WTC11 (cell line): ENCODE data around the gene TMIGD1. TPM values are rescaled to one million over a fixed set of nuclear protein-coding genes. Genes with fewer than 3 reads are reported as not detected.
"Not testable (repeated sequence)": the region's sequence is repeated elsewhere in the genome, so short reads cannot be mapped to it uniquely, and the experiment has no call there.

Source experiments
- ATAC-seq: fragments of 200-7000 bp; cut with Tn5 transposase; 2 replicates; pipeline ENCODE4 v1.10.0; 2021; ENCODE audit warnings: mild to moderate bottlenecking, moderate library complexity
- CTCF ChIA-PET: fragments of 300-600 bp; sonication (Branson Sonifier 250); formaldehyde crosslinking; loops from one replicate; lab custom pipeline; 2021; ENCODE audit warnings: antibody characterized with exemption; lab: Charles Lee
- POLR2A ChIA-PET: fragments of 350-600 bp; sonication (Branson Sonifier 250); formaldehyde crosslinking; loops from one replicate; lab custom pipeline; 2021; ENCODE audit warnings: antibody characterized with exemption; lab: Charles Lee
- DNase-seq: peaks from one replicate; pipeline ENCODE4 v3.0.0; 2021; ENCODE audit warnings: low spot score
- H3K27ac Mint-ChIP-seq: 2 replicates; pipeline ENCODE4 v1.8.0; 2021; ENCODE audit warnings: mixed read lengths
- H3K27me3 Mint-ChIP-seq: 2 replicates; pipeline ENCODE4 v1.8.0; 2021; ENCODE audit warnings: low read depth, mild to moderate bottlenecking, moderate library complexity, mixed read lengths
- H3K36me3 Mint-ChIP-seq: 2 replicates; pipeline ENCODE4 v1.8.0; 2021; ENCODE audit warnings: mixed read lengths
- H3K4me1 Mint-ChIP-seq: 2 replicates; pipeline ENCODE4 v1.8.0; 2022; ENCODE audit warnings: mixed read lengths
- H3K4me3 Mint-ChIP-seq: 2 replicates; pipeline ENCODE4 v1.8.0; 2021; ENCODE audit warnings: mild to moderate bottlenecking, moderate library complexity, mixed read lengths
- H3K9me3 Mint-ChIP-seq: 2 replicates; pipeline ENCODE4 v1.8.0; 2021; ENCODE audit warnings: mixed read lengths
- ARID4B ChIP-seq: sonication (generic); formaldehyde crosslinking; IDR thresholded peaks from 2 replicates; pipeline ENCODE4 v1.8.0; 2023; ENCODE audit warnings: missing genetic modification reagents, mild to moderate bottlenecking, borderline replicate concordance
- GRHL2 ChIP-seq: fragments of 250-450 bp; sonication (Bioruptor Pico); IDR thresholded peaks from 2 replicates; pipeline ENCODE4 v1.8.0; 2022; ENCODE audit warnings: mild to moderate bottlenecking, moderate library complexity; ENCODE audit not compliant: insufficient replicate concordance, severe bottlenecking
- IRF1 ChIP-seq: sonication (generic); formaldehyde crosslinking; IDR thresholded peaks from 2 replicates; pipeline ENCODE4 v1.8.0; 2023; ENCODE audit warnings: missing genetic modification reagents
- JAZF1 ChIP-seq: fragments of 250-450 bp; sonication (Bioruptor Pico); IDR thresholded peaks from 2 replicates; pipeline ENCODE4 v1.9.0; 2021; ENCODE audit warnings: moderate library complexity, mild to moderate bottlenecking, inconsistent platforms
- MXD4 ChIP-seq: fragments of 250-450 bp; sonication (Bioruptor Pico); IDR thresholded peaks from 2 replicates; pipeline ENCODE4 v1.8.0; 2021; ENCODE audit warnings: mild to moderate bottlenecking, moderate library complexity, borderline replicate concordance
- NFATC4 ChIP-seq: fragments of 250-450 bp; sonication (Bioruptor Pico); IDR thresholded peaks from 2 replicates; pipeline ENCODE4 v1.9.0; 2021; ENCODE audit warnings: mild to moderate bottlenecking
- OVOL2 ChIP-seq: fragments of 250-450 bp; sonication (Bioruptor Pico); IDR thresholded peaks from 2 replicates; pipeline ENCODE4 v1.9.0; 2021; ENCODE audit warnings: mild to moderate bottlenecking, borderline replicate concordance
- RORB ChIP-seq: fragments of 250-450 bp; sonication (Bioruptor Pico); IDR thresholded peaks from 2 replicates; pipeline ENCODE4 v1.9.0; 2021; ENCODE audit warnings: mild to moderate bottlenecking
- SMAD3 ChIP-seq: sonication (generic); formaldehyde crosslinking; IDR thresholded peaks from 2 replicates; pipeline ENCODE4 v1.8.0; 2022; ENCODE audit warnings: missing genetic modification reagents, mild to moderate bottlenecking, borderline replicate concordance
- ZNF532 ChIP-seq: fragments of 250-450 bp; sonication (Bioruptor Pico); IDR thresholded peaks from 2 replicates; pipeline ENCODE4 v1.9.0; 2021; ENCODE audit warnings: mild to moderate bottlenecking, borderline replicate concordance
- total RNA-seq: library from RNA; stranded (reverse); gene quantifications from 3 replicates; pipeline ENCODE4 v1.2.3, GENCODE V29; 2021
- TF ChIP-seq, protein P1 (sequence below): sonication (generic); formaldehyde crosslinking; IDR thresholded peaks from 2 replicates; pipeline ENCODE4 v1.8.0; 2023; ENCODE audit warnings: mild to moderate bottlenecking, missing genetic modification reagents
- TF ChIP-seq, protein P2 (sequence below): fragments of 250-450 bp; sonication (Bioruptor Pico); conservative IDR thresholded peaks from 2 replicates; pipeline ENCODE4 v1.9.0; 2021; ENCODE audit warnings: mild to moderate bottlenecking

Gene TMIGD1
- total RNA-seq, 1 experiment from 2014 or later = not detected

GRCh38 chr17:30343796-30344195 lies 9.9 kb upstream of the TMIGD1 start:
- ChIA-PET POLR2A (no interaction called here), CTCF (no interaction called here)
- Mint-ChIP-seq H3K4me1 (peaks cover 14% of the 10 kb centered on the region), H3K27me3 (peaks cover 50% of the 10 kb centered on the region), H3K4me3 (no peak overlapping the region), H3K9me3 (no peaks in the 10 kb centered on the region), H3K27ac (no peak overlapping the region), H3K36me3 (no peaks in the 10 kb centered on the region)
- DNase-seq (no peak), ATAC-seq (no peak)
- TF ChIP-seq OVOL2 (CRISPR knock-in tag) = no peak
- no peak for TF ChIP-seq IRF1 (CRISPR knock-in tag)
- no peak for TF ChIP-seq RORB
- TF ChIP-seq ARID4B (CRISPR knock-in tag) = no peak
- no peak for TF ChIP-seq NFATC4 (CRISPR knock-in tag)
- TF ChIP-seq ZNF532 (CRISPR knock-in tag) = no peak
- TF ChIP-seq, protein P1, sequence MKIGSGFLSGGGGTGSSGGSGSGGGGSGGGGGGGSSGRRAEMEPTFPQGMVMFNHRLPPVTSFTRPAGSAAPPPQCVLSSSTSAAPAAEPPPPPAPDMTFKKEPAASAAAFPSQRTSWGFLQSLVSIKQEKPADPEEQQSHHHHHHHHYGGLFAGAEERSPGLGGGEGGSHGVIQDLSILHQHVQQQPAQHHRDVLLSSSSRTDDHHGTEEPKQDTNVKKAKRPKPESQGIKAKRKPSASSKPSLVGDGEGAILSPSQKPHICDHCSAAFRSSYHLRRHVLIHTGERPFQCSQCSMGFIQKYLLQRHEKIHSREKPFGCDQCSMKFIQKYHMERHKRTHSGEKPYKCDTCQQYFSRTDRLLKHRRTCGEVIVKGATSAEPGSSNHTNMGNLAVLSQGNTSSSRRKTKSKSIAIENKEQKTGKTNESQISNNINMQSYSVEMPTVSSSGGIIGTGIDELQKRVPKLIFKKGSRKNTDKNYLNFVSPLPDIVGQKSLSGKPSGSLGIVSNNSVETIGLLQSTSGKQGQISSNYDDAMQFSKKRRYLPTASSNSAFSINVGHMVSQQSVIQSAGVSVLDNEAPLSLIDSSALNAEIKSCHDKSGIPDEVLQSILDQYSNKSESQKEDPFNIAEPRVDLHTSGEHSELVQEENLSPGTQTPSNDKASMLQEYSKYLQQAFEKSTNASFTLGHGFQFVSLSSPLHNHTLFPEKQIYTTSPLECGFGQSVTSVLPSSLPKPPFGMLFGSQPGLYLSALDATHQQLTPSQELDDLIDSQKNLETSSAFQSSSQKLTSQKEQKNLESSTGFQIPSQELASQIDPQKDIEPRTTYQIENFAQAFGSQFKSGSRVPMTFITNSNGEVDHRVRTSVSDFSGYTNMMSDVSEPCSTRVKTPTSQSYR (CRISPR knock-in tag) = no peak
- TF ChIP-seq GRHL2 (CRISPR knock-in tag) = no peak
- TF ChIP-seq SMAD3 (CRISPR knock-in tag) = no peak
- no peak for TF ChIP-seq JAZF1
- TF ChIP-seq MXD4 (CRISPR knock-in tag) = no peak
- TF ChIP-seq, protein P2, sequence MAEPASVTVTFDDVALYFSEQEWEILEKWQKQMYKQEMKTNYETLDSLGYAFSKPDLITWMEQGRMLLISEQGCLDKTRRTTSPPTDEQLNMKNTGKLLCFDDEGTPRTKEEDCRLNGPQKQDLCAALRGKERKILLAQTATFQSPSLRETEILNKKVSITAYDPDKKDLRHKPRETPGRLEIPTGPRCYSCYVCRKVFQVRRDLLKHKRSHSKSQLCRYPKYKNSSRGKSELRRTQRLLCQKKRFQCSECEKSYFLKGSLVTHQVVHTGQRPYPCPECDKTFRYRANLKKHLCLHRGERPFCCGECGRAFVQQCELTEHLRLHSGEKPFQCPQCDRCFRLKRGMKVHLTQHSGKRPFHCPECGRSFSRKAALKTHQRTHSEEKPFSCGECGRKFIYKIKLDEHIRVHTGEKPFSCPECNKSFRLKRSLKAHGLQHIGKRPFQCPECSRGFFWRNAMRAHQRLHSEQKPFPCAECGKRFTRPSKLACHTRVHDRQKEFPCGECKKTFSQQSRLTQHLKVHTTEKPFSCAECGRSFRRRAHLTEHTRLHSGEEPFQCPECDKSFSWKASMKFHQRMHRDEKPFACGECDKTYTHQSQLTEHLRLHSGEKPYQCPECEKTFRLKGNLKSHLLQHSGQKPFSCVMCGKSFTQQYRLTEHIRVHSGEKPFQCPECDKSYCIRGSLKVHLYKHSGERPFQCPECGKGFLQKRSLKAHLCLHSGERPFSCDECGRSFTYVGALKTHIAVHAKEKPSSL (CRISPR knock-in tag) = no peak

GRCh38 chr17:30343244-30343643 lies 9.4 kb upstream of the TMIGD1 start:
- DNase-seq, ATAC-seq, H3K4me3 Mint-ChIP-seq, H3K9me3 Mint-ChIP-seq, POLR2A ChIA-PET, CTCF ChIA-PET, H3K27ac Mint-ChIP-seq, H3K36me3 Mint-ChIP-seq: not testable (repeated sequence)
- peaks cover 56% of the 10 kb centered on the region for H3K27me3 Mint-ChIP-seq
- peaks cover 14% of the 10 kb centered on the region for H3K4me1 Mint-ChIP-seq
